H1 (cell line): Measurements from ENCODE around the gene PMEPA1. TPM values are rescaled to one million over a fixed set of nuclear protein-coding genes. Genes with fewer than 3 reads are reported as not detected.

ENCODE experiments used
- CTCF ChIA-PET: fragments of 300-600 bp; sonication (Branson Sonifier 250); formaldehyde crosslinking; loops from one replicate; lab custom pipeline; 2021; ENCODE audit not compliant: partially characterized antibody; lab: Charles Lee
- POLR2A ChIA-PET: fragments of 300-600 bp; sonication (Branson Sonifier 250); formaldehyde crosslinking; loops from one replicate; lab custom pipeline; 2021; ENCODE audit warnings: inconsistent platforms; ENCODE audit not compliant: partially characterized antibody; lab: Charles Lee
- DNase-seq, 2 experiments: peaks; one replicate each; pipeline versions ENCODE4 v3.0.0 to v3.0.0-alpha.2; 2010 to 2022; ENCODE audit warnings: low spot score in 2 of 2, low read depth in 1 of 2, mixed read lengths in 1 of 2
- FAIRE-seq: peaks from 2 replicates; lab custom pipeline; 2011; peaks lifted over from hg19 to GRCh38; lab: Jason Lieb, UNC
- H2AFZ ChIP-seq: 2 replicates; pipeline ENCODE4 v1.8.1; 2012; ENCODE audit warnings: low read length, inconsistent platforms
- H2AK5ac ChIP-seq: 2 replicates; pipeline ENCODE4 v1.6.1; 2013; ENCODE audit warnings: low read depth, low read length
- H2BK120ac ChIP-seq: replicated peaks from 2 replicates; pipeline ENCODE3; 2013; ENCODE audit warnings: low read depth, low read length, inconsistent platforms
- H2BK12ac ChIP-seq: 2 replicates; pipeline ENCODE4 v1.6.1; 2013; ENCODE audit warnings: low read depth, low read length
- H2BK15ac ChIP-seq: 2 replicates; pipeline ENCODE4 v1.6.1; 2013; ENCODE audit warnings: low read length
- H2BK20ac ChIP-seq: 2 replicates; pipeline ENCODE4 v1.6.1; 2013; ENCODE audit warnings: low read length
- H2BK5ac ChIP-seq: 2 replicates; pipeline ENCODE4 v1.6.1; 2013; ENCODE audit warnings: low read depth, low read length
- H3K14ac ChIP-seq: 2 replicates; pipeline ENCODE4 v1.6.1; 2013; ENCODE audit warnings: inconsistent platforms; ENCODE audit not compliant: insufficient read length
- H3K18ac ChIP-seq: 2 replicates; pipeline ENCODE4 v1.6.1; 2013; ENCODE audit warnings: low read length; ENCODE audit errors: extremely low read depth
- H3K23ac ChIP-seq: 2 replicates; pipeline ENCODE4 v1.6.1; 2013; ENCODE audit warnings: inconsistent platforms; ENCODE audit not compliant: insufficient read length
- H3K23me2 ChIP-seq: 2 replicates; pipeline ENCODE4 v1.6.1; 2013; ENCODE audit warnings: low read depth, low read length
- H3K27ac ChIP-seq: 2 replicates; pipeline ENCODE4 v1.6.1; 2011; ENCODE audit warnings: low read depth, low read length, inconsistent platforms
- H3K27me3 ChIP-seq, 4 experiments: replicated peaks in 1 of 4; 1 replicate in 1 of 4; 2 replicates in 3 of 4; pipeline versions ENCODE4 v1.6.1 to v1.8.1; 2011 to 2013; ENCODE audit warnings: low read length in 3 of 4, mild to moderate bottlenecking in 3 of 4, inconsistent platforms in 2 of 4, mixed read lengths in 2 of 4, moderate library complexity in 1 of 4; ENCODE audit not compliant: control insufficient read depth in 3 of 4, insufficient read depth in 3 of 4; ENCODE audit errors: extremely low read depth in 1 of 4
- H3K36me3 ChIP-seq, 4 experiments: 2 replicates each; pipeline versions ENCODE4 v1.6.1 to v1.8.1; 2011 to 2013; ENCODE audit warnings: mild to moderate bottlenecking in 4 of 4, low read length in 3 of 4, moderate library complexity in 2 of 4, control low read depth in 1 of 4, inconsistent platforms in 1 of 4; ENCODE audit not compliant: insufficient read depth in 4 of 4, control insufficient read depth in 2 of 4
- H3K4ac ChIP-seq: replicated peaks from 2 replicates; pipeline ENCODE3; 2013; ENCODE audit warnings: low read length, low read depth, mixed read lengths, inconsistent platforms; ENCODE audit not compliant: insufficient read length
- H3K4me1 ChIP-seq, 4 experiments: replicated peaks in 1 of 4; 1 replicate in 1 of 4; 2 replicates in 3 of 4; pipeline versions ENCODE4 v1.6.1 to v1.8.1; 2011 to 2013; ENCODE audit warnings: low read length in 3 of 4, inconsistent platforms in 2 of 4, mixed read lengths in 1 of 4; ENCODE audit not compliant: insufficient read depth in 4 of 4, control insufficient read depth in 3 of 4
- H3K4me2 ChIP-seq, 2 experiments: 2 replicates each; pipeline versions ENCODE4 v1.6.1 to v1.8.1; 2011 to 2013; ENCODE audit warnings: low read depth in 2 of 2, low read length in 2 of 2, control low read depth in 1 of 2, inconsistent platforms in 1 of 2, mild to moderate bottlenecking in 1 of 2; ENCODE audit not compliant: insufficient read depth in 1 of 2
- H3K4me3 ChIP-seq, 4 experiments: fragments of 200-600, 300-600 bp in 1 of 4; sonication (generic), shearing (Covaris generic), sonication (Bioruptor Twin) in 1 of 4; 2 replicates each; pipeline versions ENCODE4 v1.5.1 to v1.8.1; 2011 to 2016; ENCODE audit warnings: low read length in 4 of 4, low read depth in 3 of 4, control low read depth in 2 of 4, inconsistent platforms in 2 of 4, mild to moderate bottlenecking in 2 of 4, mixed read lengths in 1 of 4, moderate library complexity in 1 of 4; ENCODE audit not compliant: insufficient read depth in 2 of 4; ENCODE audit errors: extremely low read depth in 1 of 4
- H3K56ac ChIP-seq: replicated peaks from 2 replicates; pipeline ENCODE3; 2013; ENCODE audit warnings: low read depth, mild to moderate bottlenecking, mixed read lengths, low read length, inconsistent platforms; ENCODE audit not compliant: insufficient read length
- H3K79me1 ChIP-seq: 2 replicates; pipeline ENCODE4 v1.6.1; 2013; ENCODE audit warnings: low read depth, low read length, control low read depth
- H3K79me2 ChIP-seq, 2 experiments: 2 replicates each; pipeline versions ENCODE4 v1.6.1 to v1.8.1; 2012 to 2013; ENCODE audit warnings: low read length in 2 of 2, mild to moderate bottlenecking in 2 of 2, inconsistent platforms in 1 of 2; ENCODE audit not compliant: insufficient read depth in 2 of 2, control insufficient read depth in 1 of 2
- H3K9ac ChIP-seq, 4 experiments: replicated peaks in 1 of 4; 1 replicate in 1 of 4; 2 replicates in 3 of 4; pipeline versions ENCODE4 v1.6.1 to v1.8.1; 2011 to 2013; ENCODE audit warnings: low read depth in 3 of 4, low read length in 3 of 4, control low read depth in 2 of 4, mild to moderate bottlenecking in 2 of 4, moderate library complexity in 2 of 4, inconsistent platforms in 1 of 4; ENCODE audit errors: extremely low read depth in 1 of 4
- H3K9me3 ChIP-seq, 2 experiments: 2 replicates each; pipeline versions ENCODE4 v1.6.1 to v1.8.1; 2012 to 2013; ENCODE audit warnings: mild to moderate bottlenecking in 2 of 2, moderate library complexity in 2 of 2, control low read depth in 1 of 2, inconsistent platforms in 1 of 2, low read depth in 1 of 2, low read length in 1 of 2, mixed read lengths in 1 of 2; ENCODE audit not compliant: insufficient read depth in 2 of 2
- H4K20me1 ChIP-seq, 2 experiments: replicated peaks in 1 of 2; 2 replicates each; pipeline versions ENCODE3 to v1.8.1; 2011 to 2013; ENCODE audit warnings: inconsistent platforms in 2 of 2, low read length in 2 of 2, mild to moderate bottlenecking in 1 of 2; ENCODE audit not compliant: insufficient read depth in 2 of 2, control insufficient read depth in 1 of 2
- H4K5ac ChIP-seq: 2 replicates; pipeline ENCODE4 v1.6.1; 2013; ENCODE audit warnings: low read length, low read depth, mixed read lengths, inconsistent platforms; ENCODE audit not compliant: insufficient read length
- H4K8ac ChIP-seq: 2 replicates; pipeline ENCODE4 v1.8.0; 2013; ENCODE audit warnings: mild to moderate bottlenecking, moderate library complexity, low read length, inconsistent platforms; ENCODE audit not compliant: insufficient read depth; ENCODE audit errors: extremely low read depth
- H4K91ac ChIP-seq: replicated peaks from 2 replicates; pipeline ENCODE3; 2013; ENCODE audit warnings: low read length, mixed read lengths, inconsistent platforms; ENCODE audit not compliant: insufficient read length
- BRCA1 ChIP-seq: IDR thresholded peaks from 2 replicates; pipeline ENCODE4 v1.6.1; 2012; ENCODE audit warnings: low read depth, low read length, improper control_type of control experiment
- CBX5 ChIP-seq: fragments of 300-800, 300-1000 bp; sonication (generic); IDR thresholded peaks from 2 replicates; pipeline ENCODE4 v1.7.1; 2016; ENCODE audit warnings: antibody characterized with exemption, low read length, low read depth
- CTCF ChIP-seq, 3 experiments: IDR thresholded peaks; 1 replicate in 2 of 3; 2 replicates in 1 of 3; pipeline versions ENCODE4 v1.5.1 to v1.6.1; 2011; ENCODE audit warnings: low read length in 3 of 3, mild to moderate bottlenecking in 3 of 3, inconsistent platforms in 2 of 3, low read depth in 1 of 3, moderate library complexity in 1 of 3; ENCODE audit not compliant: insufficient read depth in 1 of 3; ENCODE audit errors: control extremely low read depth in 1 of 3
- JUND ChIP-seq: IDR thresholded peaks from 2 replicates; pipeline ENCODE4 v1.6.1; 2011; ENCODE audit warnings: mild to moderate bottlenecking, improper control_type of control experiment, low read length
- KDM4A ChIP-seq: IDR thresholded peaks from one replicate; pipeline ENCODE4 v1.7.1; 2012; ENCODE audit warnings: low read depth, mild to moderate bottlenecking, moderate library complexity, low read length, inconsistent platforms; ENCODE audit not compliant: severe bottlenecking
- POLR2AphosphoS5 ChIP-seq: IDR thresholded peaks from 2 replicates; pipeline ENCODE4 v1.6.1; 2011; ENCODE audit warnings: low read depth, low read length
- SP1 ChIP-seq: IDR thresholded peaks from 2 replicates; pipeline ENCODE4 v1.6.1; 2011; ENCODE audit warnings: low read depth, low read length
- SP2 ChIP-seq: IDR thresholded peaks from 2 replicates; pipeline ENCODE4 v1.6.1; 2012; ENCODE audit warnings: mild to moderate bottlenecking, low read length, inconsistent platforms
- SP4 ChIP-seq: IDR thresholded peaks from 2 replicates; pipeline ENCODE4 v1.6.1; 2012; ENCODE audit warnings: low read length, inconsistent platforms
- WGBS, 2 experiments: shearing (Covaris generic) in 1 of 2; methylation state at CpG; one replicate each; pipeline versions ENCODE4 v1.1.6 to v1.1.7; 2013 to 2015; ENCODE audit warnings: low lambda C conversion rate in 2 of 2, mixed read lengths in 2 of 2, inconsistent platforms in 1 of 2, low coverage in 1 of 2, missing lambda C conversion rate in 1 of 2; ENCODE audit not compliant: insufficient replicate concordance in 2 of 2, insufficient coverage in 1 of 2, insufficient read length in 1 of 2; ENCODE audit errors: extremely low coverage in 1 of 2, missing lambda C conversion rate in 1 of 2; 5-methylcytosine and 5-hydroxymethylcytosine counted together
- polyA plus RNA-seq, 7 experiments: library from polyadenylated mRNA; depleted of rRNA in 3 of 7; stranded (reverse) in 5 of 7; unstranded in 2 of 7; fragments of >200 nt in 5 of 7; fragments of 200-250 nt in 2 of 7; gene quantifications; 1 replicate in 5 of 7; 2 replicates in 1 of 7; 4 replicates in 1 of 7; pipeline versions ENCODE4 v1.2.1 to v1.2.3, GENCODE V29; 2011 to 2013; ENCODE audit warnings: missing spikeins in 2 of 7, mixed read lengths in 2 of 7
- total RNA-seq: library from RNA; stranded (reverse); fragmentation: NEBNext Ultra II Directional; extraction: Animal tissue kit (Norgen Biotek cat#: 25700); gene quantifications from 2 replicates; pipeline ENCODE4 v1.2.1, GENCODE V29; 2021

Gene PMEPA1
- total and polyA plus RNA-seq, 2 of the 8 experiments (the other 6 are each of a cell fraction or from before 2014, with no cell fraction given): 12.7 to 20.5 TPM

DNA sequence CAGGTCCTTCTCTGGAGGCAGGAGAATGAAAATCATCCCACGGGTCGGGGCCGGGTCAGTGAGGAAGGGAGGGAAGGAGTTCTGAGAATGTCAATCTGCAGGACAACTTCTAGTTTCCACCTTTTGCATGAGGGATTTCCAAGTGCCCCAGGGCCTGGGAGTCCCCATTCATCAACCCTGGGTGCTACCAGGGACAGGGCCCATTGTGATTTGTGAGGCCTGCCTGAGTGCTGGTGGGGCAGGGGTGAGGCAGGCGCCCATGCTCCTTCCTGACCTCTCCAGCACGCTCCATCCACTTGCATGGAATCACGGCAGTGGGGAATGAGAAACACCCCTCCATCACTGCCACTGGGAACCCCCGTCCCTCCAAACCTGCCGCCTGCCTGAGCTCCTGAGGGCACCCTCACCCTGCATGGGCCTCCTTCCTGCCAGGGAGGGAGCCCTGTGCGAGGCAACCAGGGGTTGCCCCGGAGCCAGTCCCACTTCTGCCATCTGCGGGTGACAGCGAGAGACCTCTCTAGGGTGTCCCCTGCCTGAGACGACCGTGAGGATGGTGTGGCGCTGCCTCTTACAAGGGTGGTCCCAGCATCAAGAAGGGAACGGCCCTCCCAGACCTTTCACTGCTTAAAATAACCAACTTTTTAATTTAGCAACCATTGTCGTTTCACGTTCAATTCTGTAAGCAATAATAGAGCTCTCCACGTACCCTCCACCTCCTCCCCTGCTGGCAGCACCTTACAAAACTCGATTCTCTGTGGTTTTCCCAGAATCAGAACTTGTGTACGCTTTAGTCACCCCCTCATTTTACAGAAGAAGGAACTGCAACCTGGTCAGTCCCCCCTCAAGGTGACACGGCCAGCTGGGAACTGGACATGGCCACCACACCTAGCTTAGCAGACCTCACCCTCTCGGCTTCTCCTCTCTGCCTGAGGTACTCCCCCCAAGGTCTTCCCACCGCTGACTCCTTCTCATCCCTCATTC is 28.6 kb downstream of the PMEPA1 start:
- no peak overlapping the region for H3K4me2 ChIP-seq

More for the DNA sequence above, 28.6 kb downstream of the PMEPA1 start:
- Histone ChIP-seq H2BK15ac (no peak overlapping the region; the same call in 1 of the 2 replicates), H3K18ac (no peak overlapping the region), H3K4me3 (no peak overlapping the region), H3K27ac (no peak overlapping the region), H4K20me1 (peaks cover 13 to 21% of the 10 kb centered on the region in 2 experiments), H3K9me3 (no peaks in the 10 kb centered on the region), H3K14ac (no peak overlapping the region), H2BK20ac (no peak overlapping the region), H3K79me2 (peaks cover 4 to 71% of the 10 kb centered on the region in 2 experiments; a peak in 3 of 4 replicates), H4K8ac (no peak overlapping the region), H3K4me1 (peaks cover 17 to 57% (median 25%) of the 10 kb centered on the region in 4 experiments), H3K23me2 (no peaks in the 10 kb centered on the region), H3K9ac (no peak overlapping the region), H3K56ac (no peak overlapping the region), H3K36me3 (no peaks in the 10 kb centered on the region), H4K5ac (no peak overlapping the region), H2AFZ (no peak overlapping the region), H3K4ac (no peak overlapping the region), H3K27me3 (no peaks in the 10 kb centered on the region), H3K23ac (no peak overlapping the region), H4K91ac (no peak overlapping the region), H2BK12ac (peak overlapping the region; percentile 65), H2AK5ac (no peak overlapping the region), H3K79me1 (peaks cover 29% of the 10 kb centered on the region), H2BK5ac (no peak overlapping the region), H2BK120ac (no peak overlapping the region)
- no peak for TF ChIP-seq SP2
- no peak for TF ChIP-seq SP4
- TF ChIP-seq KDM4A: no peak
- TF ChIP-seq CTCF (IDR thresholded peaks at IDR 0.05; ENCODE audit: control extremely low read depth in 1 of 3, insufficient read depth in 1 of 3, low read depth in 1 of 3, low read length in 3 of 3): no peak
- TF ChIP-seq JUND: no peak
- TF ChIP-seq BRCA1: no peak
- no peak for TF ChIP-seq POLR2AphosphoS5
- TF ChIP-seq CBX5: no peak
- no peak for TF ChIP-seq SP1
- WGBS, 2 experiments: 89% methylated on average over 23 of the region's 24 CpGs; no CpG with 5 or more reads in 1 of the 2 experiments
- no peak for DNase-seq
- ChIA-PET CTCF (interaction anchor here (1.4 to 5.0 kb wide), 6 partner anchors 11 to 407 kb away, joined by 3 to 28 read pairs (median 10); no protein-coding TSS in a partner anchor), POLR2A (interaction anchor here (1.9 kb wide), 1 partner anchor 10 kb away, joined by 4 read pairs; no protein-coding TSS in a partner anchor)
- no peak for FAIRE-seq
